ENCODE data around the gene NUP188. TPM values are rescaled to one million over a fixed set of nuclear protein-coding genes. Genes with fewer than 3 reads are reported as not detected.

NUP188 gene
- total and polyA plus RNA-seq, 4 donors: 4.9 to 44.5 (median 25.8) TPM

- intact Hi-C loops (cut with DNase I): no loop called here
- no peaks in the 10 kb centered on the region for H3K4me1 ChIP-seq (ENCODE audit: control insufficient read depth in 1 of 2, insufficient read depth in 2 of 2, low read length in 2 of 2)
- no peak for DNase-seq
- peaks cover 0 to 5% of the 10 kb centered on the region in 2 donors for H3K36me3 ChIP-seq (ENCODE audit: control insufficient read depth in 1 of 2, insufficient read depth in 2 of 2, low read length in 1 of 2)
- no peak overlapping the region for H3K4me3 ChIP-seq (ENCODE audit: low read length in 2 of 2)
- H3K27me3 ChIP-seq (ENCODE audit: control insufficient read depth in 1 of 2, insufficient read depth in 2 of 2, low read length in 1 of 2): no peaks in the 10 kb centered on the region
- no peaks in the 10 kb centered on the region for H3K9me3 ChIP-seq (ENCODE audit: control insufficient read depth, low read length)
- H3K27ac ChIP-seq (ENCODE audit: low read depth in 1 of 2, low read length in 2 of 2): no peak overlapping the region
- WGBS, 2 donors: 91 to 96% methylated on average over 5 to 8 of the region's 8 CpGs
- no peak for ATAC-seq (ENCODE audit: low FRiP score)
Measured at GRCh38 chr9:129010267-129010975, 62.9 kb downstream of the NUP188 start.

- no peak for ATAC-seq (ENCODE audit: low FRiP score)
Measured at GRCh38 chr9:129011170-129011569, 63.7 kb downstream of the NUP188 start.

GRCh38 chr9:129011761-129012181 is 64.3 kb downstream of the NUP188 start:
- no peak for ATAC-seq (ENCODE audit: low FRiP score)

More at GRCh38 chr9:129011170-129011569, 63.7 kb downstream of the NUP188 start:
- no peak for DNase-seq
- H3K4me3 ChIP-seq (ENCODE audit: low read length in 2 of 2): no peak overlapping the region
- WGBS, 2 donors: 91 to 93% methylated on average over 17 to 19 of the region's 19 CpGs
- intact Hi-C loops (cut with DNase I): no loop called here
- H3K27ac ChIP-seq (ENCODE audit: low read depth in 1 of 2, low read length in 2 of 2): no peak overlapping the region
- no peaks in the 10 kb centered on the region for H3K9me3 ChIP-seq (ENCODE audit: control insufficient read depth, low read length)
- H3K36me3 ChIP-seq (ENCODE audit: control insufficient read depth in 1 of 2, insufficient read depth in 2 of 2, low read length in 1 of 2): peaks cover 0 to 4% of the 10 kb centered on the region in 2 donors
- no peaks in the 10 kb centered on the region for H3K4me1 ChIP-seq (ENCODE audit: control insufficient read depth in 1 of 2, insufficient read depth in 2 of 2, low read length in 2 of 2)
- no peaks in the 10 kb centered on the region for H3K27me3 ChIP-seq (ENCODE audit: control insufficient read depth in 1 of 2, insufficient read depth in 2 of 2, low read length in 1 of 2)

GRCh38 chr9:129012343-129012742 is 64.8 kb downstream of the NUP188 start:
- no peak for ATAC-seq (ENCODE audit: low FRiP score)
- H3K36me3 ChIP-seq (ENCODE audit: control insufficient read depth in 1 of 2, insufficient read depth in 2 of 2, low read length in 1 of 2): peaks cover 0 to 4% of the 10 kb centered on the region in 2 donors

More at GRCh38 chr9:129011761-129012181, 64.3 kb downstream of the NUP188 start:
- intact Hi-C loops (cut with DNase I): no loop called here
- Histone ChIP-seq H3K27me3 (ENCODE audit: control insufficient read depth in 1 of 2, insufficient read depth in 2 of 2, low read length in 1 of 2) (no peaks in the 10 kb centered on the region), H3K9me3 (ENCODE audit: control insufficient read depth, low read length) (no peaks in the 10 kb centered on the region), H3K4me1 (ENCODE audit: control insufficient read depth in 1 of 2, insufficient read depth in 2 of 2, low read length in 2 of 2) (no peaks in the 10 kb centered on the region), H3K36me3 (ENCODE audit: control insufficient read depth in 1 of 2, insufficient read depth in 2 of 2, low read length in 1 of 2) (peaks cover 0 to 4% of the 10 kb centered on the region in 2 donors), H3K4me3 (ENCODE audit: low read length in 2 of 2) (no peak overlapping the region), H3K27ac (ENCODE audit: low read depth in 1 of 2, low read length in 2 of 2) (no peak overlapping the region)
- DNase-seq: no peak
- WGBS, 2 donors: 82 to 83% methylated on average over 11 of the region's 11 CpGs

GRCh38 chr9:129012893-129013448 is 65.5 kb downstream of the NUP188 start:
- no peak for ATAC-seq (ENCODE audit: low FRiP score)
- WGBS, 2 donors: 93 to 97% methylated on average over 16 of the region's 16 CpGs
- Histone ChIP-seq H3K27ac (ENCODE audit: low read depth in 1 of 2, low read length in 2 of 2) (no peak overlapping the region), H3K27me3 (ENCODE audit: control insufficient read depth in 1 of 2, insufficient read depth in 2 of 2, low read length in 1 of 2) (no peaks in the 10 kb centered on the region), H3K36me3 (ENCODE audit: control insufficient read depth in 1 of 2, insufficient read depth in 2 of 2, low read length in 1 of 2) (peaks cover 0 to 4% of the 10 kb centered on the region in 2 donors), H3K4me1 (ENCODE audit: control insufficient read depth in 1 of 2, insufficient read depth in 2 of 2, low read length in 2 of 2) (no peaks in the 10 kb centered on the region), H3K9me3 (ENCODE audit: control insufficient read depth, low read length) (no peaks in the 10 kb centered on the region), H3K4me3 (ENCODE audit: low read length in 2 of 2) (no peak overlapping the region)
- intact Hi-C loops (cut with DNase I): no loop called here
- DNase-seq: no peak

More at GRCh38 chr9:129012343-129012742, 64.8 kb downstream of the NUP188 start:
- Histone ChIP-seq H3K9me3 (ENCODE audit: control insufficient read depth, low read length) (no peaks in the 10 kb centered on the region), H3K27ac (ENCODE audit: low read depth in 1 of 2, low read length in 2 of 2) (no peak overlapping the region), H3K4me3 (ENCODE audit: low read length in 2 of 2) (no peak overlapping the region), H3K27me3 (ENCODE audit: control insufficient read depth in 1 of 2, insufficient read depth in 2 of 2, low read length in 1 of 2) (no peaks in the 10 kb centered on the region), H3K4me1 (ENCODE audit: control insufficient read depth in 1 of 2, insufficient read depth in 2 of 2, low read length in 2 of 2) (no peaks in the 10 kb centered on the region)
- DNase-seq: no peak
- 80 to 82% methylated on average over 7 of the region's 7 CpGs for WGBS, 2 donors
- intact Hi-C loops (cut with DNase I): no loop called here

- Histone ChIP-seq H3K4me1 (ENCODE audit: control insufficient read depth in 1 of 2, insufficient read depth in 2 of 2, low read length in 2 of 2) (no peaks in the 10 kb centered on the region), H3K4me3 (ENCODE audit: low read length in 2 of 2) (no peak overlapping the region), H3K27ac (ENCODE audit: low read depth in 1 of 2, low read length in 2 of 2) (no peak overlapping the region), H3K9me3 (ENCODE audit: control insufficient read depth, low read length) (no peaks in the 10 kb centered on the region), H3K27me3 (ENCODE audit: control insufficient read depth in 1 of 2, insufficient read depth in 2 of 2, low read length in 1 of 2) (no peaks in the 10 kb centered on the region), H3K36me3 (ENCODE audit: control insufficient read depth in 1 of 2, insufficient read depth in 2 of 2, low read length in 1 of 2) (peaks cover 0 to 4% of the 10 kb centered on the region in 2 donors)
- 87 to 91% methylated on average over 11 of the region's 11 CpGs for WGBS, 2 donors
- ATAC-seq (ENCODE audit: low FRiP score): no peak
- intact Hi-C loops (cut with DNase I): no loop called here
- no peak for DNase-seq
Measured at GRCh38 chr9:129013674-129014073, 66.2 kb downstream of the NUP188 start.

- ATAC-seq (ENCODE audit: low FRiP score) (no peak), DNase-seq (no peak)
- no peaks in the 10 kb centered on the region for H3K4me1 ChIP-seq (ENCODE audit: control insufficient read depth in 1 of 2, insufficient read depth in 2 of 2, low read length in 2 of 2)
- no peaks in the 10 kb centered on the region for H3K27me3 ChIP-seq (ENCODE audit: control insufficient read depth in 1 of 2, insufficient read depth in 2 of 2, low read length in 1 of 2)
- WGBS, 2 donors: 90 to 92% methylated on average over 11 of the region's 11 CpGs
- H3K9me3 ChIP-seq (ENCODE audit: control insufficient read depth, low read length): no peaks in the 10 kb centered on the region
- H3K4me3 ChIP-seq (ENCODE audit: low read length in 2 of 2): no peak overlapping the region
- intact Hi-C loops (cut with DNase I): no loop called here
- peaks cover 0 to 4% of the 10 kb centered on the region in 2 donors for H3K36me3 ChIP-seq (ENCODE audit: control insufficient read depth in 1 of 2, insufficient read depth in 2 of 2, low read length in 1 of 2)
- H3K27ac ChIP-seq (ENCODE audit: low read depth in 1 of 2, low read length in 2 of 2): no peak overlapping the region
Measured at GRCh38 chr9:129014124-129014523, 66.6 kb downstream of the NUP188 start.

GRCh38 chr9:129014608-129015007 is 67.1 kb downstream of the NUP188 start:
- no peak overlapping the region for H3K4me3 ChIP-seq (ENCODE audit: low read length in 2 of 2)
- DNase-seq (no peak), ATAC-seq (ENCODE audit: low FRiP score) (no peak)
- H3K4me1 ChIP-seq (ENCODE audit: control insufficient read depth in 1 of 2, insufficient read depth in 2 of 2, low read length in 2 of 2): no peaks in the 10 kb centered on the region
- no peaks in the 10 kb centered on the region for H3K27me3 ChIP-seq (ENCODE audit: control insufficient read depth in 1 of 2, insufficient read depth in 2 of 2, low read length in 1 of 2)
- intact Hi-C loops (cut with DNase I): no loop called here
- no peak overlapping the region for H3K27ac ChIP-seq (ENCODE audit: low read depth in 1 of 2, low read length in 2 of 2)
- peaks cover 0 to 4% of the 10 kb centered on the region in 2 donors for H3K36me3 ChIP-seq (ENCODE audit: control insufficient read depth in 1 of 2, insufficient read depth in 2 of 2, low read length in 1 of 2)
- 92 to 93% methylated on average over 8 of the region's 8 CpGs for WGBS, 2 donors
- H3K9me3 ChIP-seq (ENCODE audit: control insufficient read depth, low read length): no peaks in the 10 kb centered on the region

GRCh38 chr9:129021091-129021490 is 73.6 kb downstream of the NUP188 start:
- 81 to 84% methylated on average over 8 of the region's 8 CpGs for WGBS, 2 donors
- ATAC-seq (ENCODE audit: low FRiP score): peak; percentile 47
- H3K27ac ChIP-seq (ENCODE audit: low read depth in 1 of 2, low read length in 2 of 2): no peak overlapping the region
- no peaks in the 10 kb centered on the region for H3K9me3 ChIP-seq (ENCODE audit: control insufficient read depth, low read length)
- no peak for DNase-seq
- H3K36me3 ChIP-seq (ENCODE audit: control insufficient read depth in 1 of 2, insufficient read depth in 2 of 2, low read length in 1 of 2): no peaks in the 10 kb centered on the region
- H3K4me1 ChIP-seq (ENCODE audit: control insufficient read depth in 1 of 2, insufficient read depth in 2 of 2, low read length in 2 of 2): no peaks in the 10 kb centered on the region
- H3K27me3 ChIP-seq (ENCODE audit: control insufficient read depth in 1 of 2, insufficient read depth in 2 of 2, low read length in 1 of 2): no peaks in the 10 kb centered on the region
- intact Hi-C loops (cut with DNase I): no loop called here
- H3K4me3 ChIP-seq (ENCODE audit: low read length in 2 of 2): no peak overlapping the region

Data from aorta (tissue), 5 donors.